H1 (cell line): ENCODE measurements around the gene MYO16. TPM values are rescaled to one million over a fixed set of nuclear protein-coding genes. Genes with fewer than 3 reads are reported as not detected.

Source experiments
- CTCF ChIA-PET: fragments of 300-600 bp; sonication (Branson Sonifier 250); formaldehyde crosslinking; loops from one replicate; lab custom pipeline; 2021; ENCODE audit not compliant: partially characterized antibody; lab: Charles Lee
- POLR2A ChIA-PET: fragments of 300-600 bp; sonication (Branson Sonifier 250); formaldehyde crosslinking; loops from one replicate; lab custom pipeline; 2021; ENCODE audit warnings: inconsistent platforms; ENCODE audit not compliant: partially characterized antibody; lab: Charles Lee
- DNase-seq, 2 experiments: peaks; one replicate each; pipeline versions ENCODE4 v3.0.0 to v3.0.0-alpha.2; 2010 to 2022; ENCODE audit warnings: low spot score in 2 of 2, low read depth in 1 of 2, mixed read lengths in 1 of 2
- FAIRE-seq: peaks from 2 replicates; lab custom pipeline; 2011; peaks lifted over from hg19 to GRCh38; lab: Jason Lieb, UNC
- H2AFZ ChIP-seq: 2 replicates; pipeline ENCODE4 v1.8.1; 2012; ENCODE audit warnings: low read length, inconsistent platforms
- H2AK5ac ChIP-seq: 2 replicates; pipeline ENCODE4 v1.6.1; 2013; ENCODE audit warnings: low read depth, low read length
- H2BK120ac ChIP-seq: replicated peaks from 2 replicates; pipeline ENCODE3; 2013; ENCODE audit warnings: low read depth, low read length, inconsistent platforms
- H2BK12ac ChIP-seq: 2 replicates; pipeline ENCODE4 v1.6.1; 2013; ENCODE audit warnings: low read depth, low read length
- H2BK15ac ChIP-seq: 2 replicates; pipeline ENCODE4 v1.6.1; 2013; ENCODE audit warnings: low read length
- H2BK20ac ChIP-seq: 2 replicates; pipeline ENCODE4 v1.6.1; 2013; ENCODE audit warnings: low read length
- H2BK5ac ChIP-seq: 2 replicates; pipeline ENCODE4 v1.6.1; 2013; ENCODE audit warnings: low read depth, low read length
- H3K14ac ChIP-seq: 2 replicates; pipeline ENCODE4 v1.6.1; 2013; ENCODE audit warnings: inconsistent platforms; ENCODE audit not compliant: insufficient read length
- H3K18ac ChIP-seq: 2 replicates; pipeline ENCODE4 v1.6.1; 2013; ENCODE audit warnings: low read length; ENCODE audit errors: extremely low read depth
- H3K23ac ChIP-seq: 2 replicates; pipeline ENCODE4 v1.6.1; 2013; ENCODE audit warnings: inconsistent platforms; ENCODE audit not compliant: insufficient read length
- H3K23me2 ChIP-seq: 2 replicates; pipeline ENCODE4 v1.6.1; 2013; ENCODE audit warnings: low read depth, low read length
- H3K27ac ChIP-seq: 2 replicates; pipeline ENCODE4 v1.6.1; 2011; ENCODE audit warnings: low read depth, low read length, inconsistent platforms
- H3K27me3 ChIP-seq, 4 experiments: replicated peaks in 1 of 4; 1 replicate in 1 of 4; 2 replicates in 3 of 4; pipeline versions ENCODE4 v1.6.1 to v1.8.1; 2011 to 2013; ENCODE audit warnings: low read length in 3 of 4, mild to moderate bottlenecking in 3 of 4, inconsistent platforms in 2 of 4, mixed read lengths in 2 of 4, moderate library complexity in 1 of 4; ENCODE audit not compliant: control insufficient read depth in 3 of 4, insufficient read depth in 3 of 4; ENCODE audit errors: extremely low read depth in 1 of 4
- H3K36me3 ChIP-seq, 4 experiments: 2 replicates each; pipeline versions ENCODE4 v1.6.1 to v1.8.1; 2011 to 2013; ENCODE audit warnings: mild to moderate bottlenecking in 4 of 4, low read length in 3 of 4, moderate library complexity in 2 of 4, control low read depth in 1 of 4, inconsistent platforms in 1 of 4; ENCODE audit not compliant: insufficient read depth in 4 of 4, control insufficient read depth in 2 of 4
- H3K4ac ChIP-seq: replicated peaks from 2 replicates; pipeline ENCODE3; 2013; ENCODE audit warnings: low read length, low read depth, mixed read lengths, inconsistent platforms; ENCODE audit not compliant: insufficient read length
- H3K4me1 ChIP-seq, 4 experiments: replicated peaks in 1 of 4; 1 replicate in 1 of 4; 2 replicates in 3 of 4; pipeline versions ENCODE4 v1.6.1 to v1.8.1; 2011 to 2013; ENCODE audit warnings: low read length in 3 of 4, inconsistent platforms in 2 of 4, mixed read lengths in 1 of 4; ENCODE audit not compliant: insufficient read depth in 4 of 4, control insufficient read depth in 3 of 4
- H3K4me2 ChIP-seq, 2 experiments: 2 replicates each; pipeline versions ENCODE4 v1.6.1 to v1.8.1; 2011 to 2013; ENCODE audit warnings: low read depth in 2 of 2, low read length in 2 of 2, control low read depth in 1 of 2, inconsistent platforms in 1 of 2, mild to moderate bottlenecking in 1 of 2; ENCODE audit not compliant: insufficient read depth in 1 of 2
- H3K4me3 ChIP-seq, 4 experiments: fragments of 200-600, 300-600 bp in 1 of 4; sonication (generic), shearing (Covaris generic), sonication (Bioruptor Twin) in 1 of 4; 2 replicates each; pipeline versions ENCODE4 v1.5.1 to v1.8.1; 2011 to 2016; ENCODE audit warnings: low read length in 4 of 4, low read depth in 3 of 4, control low read depth in 2 of 4, inconsistent platforms in 2 of 4, mild to moderate bottlenecking in 2 of 4, mixed read lengths in 1 of 4, moderate library complexity in 1 of 4; ENCODE audit not compliant: insufficient read depth in 2 of 4; ENCODE audit errors: extremely low read depth in 1 of 4
- H3K56ac ChIP-seq: replicated peaks from 2 replicates; pipeline ENCODE3; 2013; ENCODE audit warnings: low read depth, mild to moderate bottlenecking, mixed read lengths, low read length, inconsistent platforms; ENCODE audit not compliant: insufficient read length
- H3K79me1 ChIP-seq: 2 replicates; pipeline ENCODE4 v1.6.1; 2013; ENCODE audit warnings: low read depth, low read length, control low read depth
- H3K79me2 ChIP-seq, 2 experiments: 2 replicates each; pipeline versions ENCODE4 v1.6.1 to v1.8.1; 2012 to 2013; ENCODE audit warnings: low read length in 2 of 2, mild to moderate bottlenecking in 2 of 2, inconsistent platforms in 1 of 2; ENCODE audit not compliant: insufficient read depth in 2 of 2, control insufficient read depth in 1 of 2
- H3K9ac ChIP-seq, 4 experiments: replicated peaks in 1 of 4; 1 replicate in 1 of 4; 2 replicates in 3 of 4; pipeline versions ENCODE4 v1.6.1 to v1.8.1; 2011 to 2013; ENCODE audit warnings: low read depth in 3 of 4, low read length in 3 of 4, control low read depth in 2 of 4, mild to moderate bottlenecking in 2 of 4, moderate library complexity in 2 of 4, inconsistent platforms in 1 of 4; ENCODE audit errors: extremely low read depth in 1 of 4
- H3K9me3 ChIP-seq, 2 experiments: 2 replicates each; pipeline versions ENCODE4 v1.6.1 to v1.8.1; 2012 to 2013; ENCODE audit warnings: mild to moderate bottlenecking in 2 of 2, moderate library complexity in 2 of 2, control low read depth in 1 of 2, inconsistent platforms in 1 of 2, low read depth in 1 of 2, low read length in 1 of 2, mixed read lengths in 1 of 2; ENCODE audit not compliant: insufficient read depth in 2 of 2
- H4K20me1 ChIP-seq, 2 experiments: replicated peaks in 1 of 2; 2 replicates each; pipeline versions ENCODE3 to v1.8.1; 2011 to 2013; ENCODE audit warnings: inconsistent platforms in 2 of 2, low read length in 2 of 2, mild to moderate bottlenecking in 1 of 2; ENCODE audit not compliant: insufficient read depth in 2 of 2, control insufficient read depth in 1 of 2
- H4K5ac ChIP-seq: 2 replicates; pipeline ENCODE4 v1.6.1; 2013; ENCODE audit warnings: low read length, low read depth, mixed read lengths, inconsistent platforms; ENCODE audit not compliant: insufficient read length
- H4K8ac ChIP-seq: 2 replicates; pipeline ENCODE4 v1.8.0; 2013; ENCODE audit warnings: mild to moderate bottlenecking, moderate library complexity, low read length, inconsistent platforms; ENCODE audit not compliant: insufficient read depth; ENCODE audit errors: extremely low read depth
- H4K91ac ChIP-seq: replicated peaks from 2 replicates; pipeline ENCODE3; 2013; ENCODE audit warnings: low read length, mixed read lengths, inconsistent platforms; ENCODE audit not compliant: insufficient read length
- ASH2L ChIP-seq: fragments of 200-600, 300-600 bp; sonication (generic); IDR thresholded peaks from one replicate; pipeline ENCODE4 v1.7.1; 2017; ENCODE audit warnings: low read length
- BCL11A ChIP-seq, 2 experiments: IDR thresholded peaks; one replicate each; pipeline ENCODE4 v1.6.1; 2011; ENCODE audit warnings: low read depth in 2 of 2, low read length in 2 of 2, mild to moderate bottlenecking in 2 of 2
- CHD1 ChIP-seq: IDR thresholded peaks from 2 replicates; pipeline ENCODE4 v1.6.1; 2012; ENCODE audit warnings: low read depth, low read length, improper control_type of control experiment
- CREB1 ChIP-seq: IDR thresholded peaks from 2 replicates; pipeline ENCODE4 v1.6.1; 2012; ENCODE audit warnings: inconsistent platforms
- CTBP2 ChIP-seq: IDR thresholded peaks from 2 replicates; pipeline ENCODE4 v1.7.0; 2011; ENCODE audit warnings: borderline replicate concordance, mild to moderate bottlenecking, moderate library complexity, mixed read lengths, low read length; ENCODE audit not compliant: insufficient read depth, insufficient read length
- GTF2F1 ChIP-seq: IDR thresholded peaks from 2 replicates; pipeline ENCODE4 v1.6.1; 2012; ENCODE audit warnings: low read depth, low read length, improper control_type of control experiment, borderline replicate concordance
- JUN ChIP-seq: IDR thresholded peaks from 2 replicates; pipeline ENCODE4 v1.6.1; 2011; ENCODE audit warnings: low read depth, mild to moderate bottlenecking, improper control_type of control experiment, low read length
- MAFK ChIP-seq: IDR thresholded peaks from 2 replicates; pipeline ENCODE4 v1.6.1; 2012; ENCODE audit warnings: low read depth, mild to moderate bottlenecking, improper control_type of control experiment, low read length
- NANOG ChIP-seq: IDR thresholded peaks from 2 replicates; pipeline ENCODE4 v1.6.1; 2011; ENCODE audit warnings: low read length, low read depth, mild to moderate bottlenecking, inconsistent platforms; ENCODE audit not compliant: insufficient read depth, poor library complexity, severe bottlenecking
- POLR2A ChIP-seq, 2 experiments: IDR thresholded peaks; 1 replicate in 1 of 2; 2 replicates in 1 of 2; pipeline ENCODE4 v1.6.1; 2011; ENCODE audit warnings: low read depth in 2 of 2, low read length in 2 of 2, mild to moderate bottlenecking in 2 of 2; ENCODE audit errors: control extremely low read depth in 1 of 2
- RBBP5 ChIP-seq: IDR thresholded peaks from 2 replicates; pipeline ENCODE4 v1.7.1; 2012; ENCODE audit warnings: low read depth, mild to moderate bottlenecking, inconsistent platforms, low read length, moderate library complexity, borderline replicate concordance
- YY1 ChIP-seq: IDR thresholded peaks from 2 replicates; pipeline ENCODE4 v1.6.1; 2011; ENCODE audit warnings: low read depth, mild to moderate bottlenecking, low read length
- WGBS, 2 experiments: shearing (Covaris generic) in 1 of 2; methylation state at CpG; one replicate each; pipeline versions ENCODE4 v1.1.6 to v1.1.7; 2013 to 2015; ENCODE audit warnings: low lambda C conversion rate in 2 of 2, mixed read lengths in 2 of 2, inconsistent platforms in 1 of 2, low coverage in 1 of 2, missing lambda C conversion rate in 1 of 2; ENCODE audit not compliant: insufficient replicate concordance in 2 of 2, insufficient coverage in 1 of 2, insufficient read length in 1 of 2; ENCODE audit errors: extremely low coverage in 1 of 2, missing lambda C conversion rate in 1 of 2; 5-methylcytosine and 5-hydroxymethylcytosine counted together
- polyA plus RNA-seq, 7 experiments: library from polyadenylated mRNA; depleted of rRNA in 3 of 7; stranded (reverse) in 5 of 7; unstranded in 2 of 7; fragments of >200 nt in 5 of 7; fragments of 200-250 nt in 2 of 7; gene quantifications; 1 replicate in 5 of 7; 2 replicates in 1 of 7; 4 replicates in 1 of 7; pipeline versions ENCODE4 v1.2.1 to v1.2.3, GENCODE V29; 2011 to 2013; ENCODE audit warnings: missing spikeins in 2 of 7, mixed read lengths in 2 of 7
- total RNA-seq: library from RNA; stranded (reverse); fragmentation: NEBNext Ultra II Directional; extraction: Animal tissue kit (Norgen Biotek cat#: 25700); gene quantifications from 2 replicates; pipeline ENCODE4 v1.2.1, GENCODE V29; 2021
- TF ChIP-seq, protein P1 (sequence below): IDR thresholded peaks from 2 replicates; pipeline ENCODE4 v1.6.1; 2012; ENCODE audit warnings: inconsistent platforms

Gene MYO16
- total and polyA plus RNA-seq, 2 of the 8 experiments (the other 6 are each of a cell fraction or from before 2014, with no cell fraction given) = 0.02 to 0.22 TPM

DNA sequence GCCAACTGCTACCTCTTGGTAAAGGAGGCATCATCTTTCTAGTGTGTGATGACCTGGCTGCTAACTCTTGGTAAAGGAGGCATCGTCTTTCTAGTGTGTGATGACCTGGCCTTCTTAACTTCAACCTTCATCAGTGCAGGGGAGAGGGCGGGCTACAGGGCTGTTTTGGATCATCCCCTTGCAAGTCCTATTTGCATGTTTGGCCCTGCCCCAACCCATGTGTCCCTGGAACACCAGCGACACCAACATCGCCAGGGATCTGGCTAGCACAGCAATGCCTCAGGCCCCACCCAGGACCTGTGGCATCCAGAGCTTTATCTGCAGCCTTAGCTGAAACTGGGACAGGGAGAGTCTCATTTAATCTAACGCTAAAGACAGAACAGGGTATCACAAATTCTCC is 492.4 kb downstream of the MYO16 start:
- 94% methylated on average over 5 of the region's 5 CpGs; no CpG with 5 or more reads in 1 of the 2 experiments for WGBS, 2 experiments
- TF ChIP-seq GTF2F1 (no peak), CREB1 (no peak), ASH2L (no peak), POLR2A (IDR thresholded peaks at IDR 0.05; ENCODE audit: control extremely low read depth in 1 of 2, low read depth in 2 of 2, low read length in 2 of 2) (no peak), CTBP2 (no peak), BCL11A (IDR thresholded peaks at IDR 0.05; ENCODE audit: low read depth in 2 of 2, low read length in 2 of 2) (no peak), NANOG (no peak), CHD1 (no peak), JUN (no peak), RBBP5 (no peak), MAFK (no peak), YY1 (no peak)
- TF ChIP-seq, protein P1, sequence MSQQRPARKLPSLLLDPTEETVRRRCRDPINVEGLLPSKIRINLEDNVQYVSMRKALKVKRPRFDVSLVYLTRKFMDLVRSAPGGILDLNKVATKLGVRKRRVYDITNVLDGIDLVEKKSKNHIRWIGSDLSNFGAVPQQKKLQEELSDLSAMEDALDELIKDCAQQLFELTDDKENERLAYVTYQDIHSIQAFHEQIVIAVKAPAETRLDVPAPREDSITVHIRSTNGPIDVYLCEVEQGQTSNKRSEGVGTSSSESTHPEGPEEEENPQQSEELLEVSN = no peak
- FAIRE-seq = no peak

More for the DNA sequence above, 492.4 kb downstream of the MYO16 start:
- H4K20me1 ChIP-seq = no peaks in the 10 kb centered on the region
- H3K14ac ChIP-seq = no peak overlapping the region
- no peak overlapping the region for H2BK12ac ChIP-seq
- no peak overlapping the region for H2AK5ac ChIP-seq
- no peak overlapping the region for H3K56ac ChIP-seq
- no peaks in the 10 kb centered on the region for H3K79me2 ChIP-seq
- H3K4me1 ChIP-seq = peaks cover 0 to 2% (median 0%) of the 10 kb centered on the region in 4 experiments; a peak in 1 of 7 replicates
- no peaks in the 10 kb centered on the region for H3K9me3 ChIP-seq
- no peak overlapping the region for H2AFZ ChIP-seq
- ChIA-PET CTCF (interaction anchor here (0.7 kb wide), 1 partner anchor 387 kb away, joined by 3 read pairs; no protein-coding TSS in a partner anchor), POLR2A (no interaction called here)
- no peak overlapping the region for H3K4me2 ChIP-seq
- no peak overlapping the region for H3K4me3 ChIP-seq
- no peaks in the 10 kb centered on the region for H3K27me3 ChIP-seq
- H3K79me1 ChIP-seq = no peaks in the 10 kb centered on the region
- H2BK15ac ChIP-seq = no peak overlapping the region
- H3K23me2 ChIP-seq = no peaks in the 10 kb centered on the region
- no peak overlapping the region for H4K91ac ChIP-seq
- H4K8ac ChIP-seq = no peak overlapping the region
- no peak overlapping the region for H2BK5ac ChIP-seq
- H2BK120ac ChIP-seq = no peak overlapping the region
- no peak overlapping the region for H2BK20ac ChIP-seq
- no peak overlapping the region for H3K9ac ChIP-seq
- H3K36me3 ChIP-seq = no peaks in the 10 kb centered on the region
- no peak overlapping the region for H3K23ac ChIP-seq
- no peak overlapping the region for H3K27ac ChIP-seq
- no peak overlapping the region for H4K5ac ChIP-seq
- H3K4ac ChIP-seq = no peak overlapping the region
- no peak for DNase-seq
- H3K18ac ChIP-seq = no peak overlapping the region
